HepG2 (cell line): ENCODE results near the gene RNPS1. TPM values are rescaled to one million over a fixed set of nuclear protein-coding genes. Genes with fewer than 3 reads are reported as not detected.

Source experiments
- ATAC-seq: fragments of 200-7000 bp; cut with Tn5 transposase; 3 replicates; pipeline ENCODE4 v1.9.1; 2020; ENCODE audit warnings: mild to moderate bottlenecking, moderate library complexity
- BruUV-seq: library from RNA; stranded (reverse); fragments of 400-500 nt; replicated peaks from 2 replicates; lab custom pipeline; 2021; lab: Mats Ljungman, UMichigan
- CTCF ChIA-PET: fragments of 300-600 bp; formaldehyde crosslinking; extraction: SDS; loops from one replicate; lab custom pipeline; 2021; ENCODE audit warnings: low total read pairs, inconsistent platforms, low intra/inter-chr PET ratio; lab: Yijun Ruan, JAX
- POLR2A ChIA-PET: fragments of 350-600 bp; sonication (Branson Sonifier 250); formaldehyde crosslinking; loops from one replicate; lab custom pipeline; 2020; ENCODE audit warnings: antibody characterized with exemption, inconsistent platforms; lab: Yijun Ruan, JAX
- DNase-seq: peaks from one replicate; pipeline ENCODE4 v3.0.0-alpha.2; 2015; ENCODE audit warnings: low spot score
- FAIRE-seq: peaks from 3 replicates; lab custom pipeline; 2011; peaks lifted over from hg19 to GRCh38; lab: Jason Lieb, UNC
- H2AFZ ChIP-seq: one replicate; pipeline ENCODE4 v1.6.1; 2011; ENCODE audit warnings: low read length, inconsistent platforms
- H3K27ac ChIP-seq: fragments of 300-600 bp; 3 replicates; pipeline ENCODE4 v1.8.0; 2011; ENCODE audit warnings: mixed run types, mild to moderate bottlenecking, mixed read lengths, low read length, inconsistent platforms; ENCODE audit not compliant: insufficient read depth; ENCODE audit errors: extremely low read length
- H3K27me3 ChIP-seq, 2 experiments: fragments of 200-600 bp in 1 of 2; 2 replicates in 1 of 2; 3 replicates in 1 of 2; pipeline versions ENCODE4 v1.6.0 to v1.8.0; 2011; ENCODE audit warnings: low read length in 2 of 2, mild to moderate bottlenecking in 2 of 2, moderate library complexity in 2 of 2, inconsistent platforms in 1 of 2; ENCODE audit not compliant: insufficient read depth in 2 of 2, control insufficient read depth in 1 of 2
- H3K36me3 ChIP-seq, 2 experiments: fragments of 200-600 bp in 1 of 2; replicated peaks in 1 of 2; 2 replicates in 1 of 2; 3 replicates in 1 of 2; pipeline versions ENCODE4 v1.5.1 to v1.8.0; 2011; ENCODE audit warnings: low read length in 2 of 2, inconsistent platforms in 1 of 2; ENCODE audit not compliant: insufficient read depth in 2 of 2, control insufficient read depth in 1 of 2
- H3K4me1 ChIP-seq: 2 replicates; pipeline ENCODE4 v1.5.1; 2012; ENCODE audit warnings: low read length, inconsistent platforms; ENCODE audit not compliant: insufficient read depth
- H3K4me2 ChIP-seq: 2 replicates; pipeline ENCODE4 v1.6.0; 2011; ENCODE audit warnings: low read depth, low read length, inconsistent platforms
- H3K4me3 ChIP-seq, 3 experiments: fragments of 200-600 bp in 1 of 3; sonication (generic), shearing (Covaris generic) in 1 of 3; replicated peaks in 1 of 3; 2 replicates each; pipeline ENCODE4 v1.5.1; 2011 to 2016; ENCODE audit warnings: low read length in 3 of 3, inconsistent platforms in 2 of 3, low read depth in 2 of 3, mild to moderate bottlenecking in 2 of 3, control low read depth in 1 of 3, mixed read lengths in 1 of 3; ENCODE audit not compliant: insufficient read depth in 1 of 3
- H3K79me2 ChIP-seq: one replicate; pipeline ENCODE4 v1.6.1; 2011; ENCODE audit warnings: low read length, inconsistent platforms; ENCODE audit not compliant: insufficient read depth
- H3K9ac ChIP-seq: 2 replicates; pipeline ENCODE4 v1.6.0; 2011; ENCODE audit warnings: mild to moderate bottlenecking, low read depth, low read length, inconsistent platforms; ENCODE audit not compliant: insufficient read depth
- H3K9me3 ChIP-seq: 2 replicates; pipeline ENCODE4 v1.5.1; 2012; ENCODE audit warnings: mild to moderate bottlenecking, low read length
- H4K20me1 ChIP-seq: 2 replicates; pipeline ENCODE4 v1.6.0; 2011; ENCODE audit warnings: inconsistent platforms, mild to moderate bottlenecking, low read length, moderate library complexity; ENCODE audit not compliant: insufficient read depth
- AGO2 ChIP-seq: fragments of 200-400 bp; formaldehyde crosslinking; optimal IDR thresholded peaks from 2 replicates; pipeline ENCODE3; 2017; ENCODE audit warnings: mild to moderate bottlenecking, low read depth, low read length, moderate library complexity
- CBX1 ChIP-seq: IDR thresholded peaks from one replicate; pipeline ENCODE4 v1.6.1; 2016; ENCODE audit warnings: antibody characterized with exemption, low read depth
- PCBP1 ChIP-seq: fragments of 200-400 bp; formaldehyde crosslinking; IDR thresholded peaks from 2 replicates; pipeline ENCODE4 v1.6.1; 2017; ENCODE audit warnings: mild to moderate bottlenecking, low read depth, low read length, borderline replicate concordance
- PLSCR1 ChIP-seq: sonication (generic); formaldehyde crosslinking; IDR thresholded peaks from 2 replicates; pipeline ENCODE4 v1.5.0; 2020; ENCODE audit warnings: missing genetic modification reagents, mild to moderate bottlenecking, borderline replicate concordance
- REL ChIP-seq: sonication (generic); formaldehyde crosslinking; conservative IDR thresholded peaks from 2 replicates; pipeline ENCODE4 v1.8.0; 2022; ENCODE audit warnings: mild to moderate bottlenecking, missing genetic modification reagents, moderate library complexity
- ZNF263 ChIP-seq: sonication (generic); formaldehyde crosslinking; IDR thresholded peaks from 2 replicates; pipeline ENCODE4 v1.4.0; 2020; ENCODE audit warnings: missing genetic modification reagents
- ZNF274 ChIP-seq: sonication (generic); formaldehyde crosslinking; IDR thresholded peaks from 2 replicates; pipeline ENCODE4 v1.5.1; 2020; ENCODE audit warnings: mild to moderate bottlenecking, missing genetic modification reagents
- ZNF282 ChIP-seq: fragments of 450-650 bp; IDR thresholded peaks from 2 replicates; pipeline ENCODE4 v1.6.1; 2018; ENCODE audit not compliant: partially characterized antibody
- ZNF407 ChIP-seq: sonication (generic); formaldehyde crosslinking; IDR thresholded peaks from one replicate; pipeline ENCODE4 v1.5.1; 2020; ENCODE audit warnings: mild to moderate bottlenecking, missing genetic modification reagents; ENCODE audit errors: not compliant biosample characterization
- ZNF878 ChIP-seq: sonication (generic); formaldehyde crosslinking; IDR thresholded peaks from 2 replicates; pipeline ENCODE4 v1.8.1; 2023; ENCODE audit warnings: mild to moderate bottlenecking, missing genetic modification reagents, moderate library complexity
- ZSCAN25 ChIP-seq: sonication (generic); formaldehyde crosslinking; IDR thresholded peaks from 2 replicates; pipeline ENCODE4 v1.8.0; 2022; ENCODE audit warnings: mild to moderate bottlenecking, missing genetic modification reagents
- WGBS: methylation state at CpG from one replicate; pipeline ENCODE4 v1.1.6; 2017; ENCODE audit warnings: low lambda C conversion rate; 5-methylcytosine and 5-hydroxymethylcytosine counted together
- in situ Hi-C: cut with HindIII; loops from 2 replicates; pipeline ENCODE4 v1.10.0; 2017; ENCODE audit warnings: low pct_unique_long_range_greater_than_20kb; ENCODE audit not compliant: extremely low pct_ligation_motif_present
- intact Hi-C: fragments of 100-400 bp; cut with micrococcal nuclease; formaldehyde crosslinking; loops from one replicate; pipeline ENCODE4 v1.10.0; 2022; ENCODE audit not compliant: unreplicated experiment
- polyA plus RNA-seq, 8 experiments: library from polyadenylated mRNA; depleted of rRNA in 3 of 8; stranded (reverse) in 7 of 8; unstranded in 1 of 8; fragments of >200 nt; fragmentation: Illumina TruSeq in 4 of 8; extraction: Trizol in 4 of 8; gene quantifications; 2 replicates each; pipeline versions ENCODE4 v1.2.1 to v1.2.3, GENCODE V29; 2011 to 2016; ENCODE audit warnings: low read depth in 4 of 8, missing spikeins in 1 of 8, mixed read lengths in 1 of 8; ENCODE audit not compliant: insufficient read depth in 1 of 8
- total RNA-seq, 5 experiments: library from RNA; depleted of rRNA; stranded (reverse); fragments of >200 nt; fragmentation: Illumina TruSeq; extraction: Trizol; gene quantifications; 2 replicates each; pipeline ENCODE4 v1.2.3, GENCODE V29; 2016; ENCODE audit warnings: low read depth in 1 of 5

The RNPS1 gene
- total and polyA plus RNA-seq, 2 of the 13 experiments (the other 11 are each of a cell fraction or from before 2014, with no cell fraction given), result 126 to 133 TPM

GRCh38 chr16:2210009-2210332, 58.0 kb downstream of the RNPS1 start (continued):
- TF ChIP-seq ZNF407 (CRISPR knock-in tag), result no peak
- TF ChIP-seq ZSCAN25 (CRISPR knock-in tag), result no peak

GRCh38 chr16:2209258-2210008, 58.5 kb downstream of the RNPS1 start:
- Histone ChIP-seq H3K27ac (no peak overlapping the region), H3K4me1 (peaks cover 57% of the 10 kb centered on the region), H3K4me2 (no peak overlapping the region), H2AFZ (no peak overlapping the region), H4K20me1 (0 out of 2 replicates have a peak, but pooled peaks cover 3% of the 10 kb centered on the region), H3K4me3 (no peak overlapping the region), H3K79me2 (peaks cover 27% of the 10 kb centered on the region), H3K9ac (no peak overlapping the region), H3K9me3 (no peaks in the 10 kb centered on the region), H3K27me3 (no peaks in the 10 kb centered on the region; a peak in 1 of 5 replicates), H3K36me3 (peaks cover 4 to 20% of the 10 kb centered on the region in 2 experiments; a peak in 4 of 5 replicates)
- 89% methylated on average over 7 of the region's 29 CpGs for WGBS
- in situ Hi-C loops, result no loop called here
- ATAC-seq, result no peak
- FAIRE-seq, result no peak
- no peak for DNase-seq
- no TSS peak for BruUV-seq
- ChIA-PET CTCF (no interaction called here), POLR2A (interaction anchor here (0.7 to 0.9 kb wide), 2 partner anchors 15 to 17 kb away, joined by 3 read pairs; no protein-coding TSS in a partner anchor)
- intact Hi-C loops, result no loop called here
- 0 out of 2 replicates have a peak, but pooled peaks have one; percentile 17 for TF ChIP-seq ZNF263 (CRISPR knock-in tag)
- no peak for TF ChIP-seq ZNF282
- no peak for TF ChIP-seq PCBP1
- no peak for TF ChIP-seq PLSCR1 (CRISPR knock-in tag)
- no peak for TF ChIP-seq REL (CRISPR knock-in tag)
- TF ChIP-seq CBX1, result no peak
- TF ChIP-seq ZNF274 (CRISPR knock-in tag), result no peak
- TF ChIP-seq AGO2, result peak; percentile 77
- TF ChIP-seq ZNF878 (CRISPR knock-in tag), result no peak
